GM23338 (cell line): Measurements from ENCODE around the gene QPCTL. TPM values are rescaled to one million over a fixed set of nuclear protein-coding genes. Genes with fewer than 3 reads are reported as not detected.
A peak's percentile ranks its signal among the peaks of the same experiment; 100 is the strongest.

ENCODE experiments used
- ATAC-seq: fragments of 200-7000 bp; cut with Tn5 transposase; 3 replicates; pipeline ENCODE4 v1.9.1; 2020
- DNase-seq: peaks from one replicate; pipeline ENCODE4 v3.0.0-alpha.2; 2015; ENCODE audit warnings: low spot score
- H2AFZ ChIP-seq: fragments of 200-600 bp; sonication (generic); 2 replicates; pipeline ENCODE4 v1.8.0; 2016; ENCODE audit warnings: antibody characterized with exemption, mild to moderate bottlenecking, moderate library complexity
- H3F3A ChIP-seq: fragments of 200-600 bp; sonication (generic); replicated peaks from 2 replicates; pipeline ENCODE4 v1.8.0; 2017; ENCODE audit warnings: antibody characterized with exemption, mixed run types, low read depth
- H3K27ac ChIP-seq: fragments of 200-600 bp; sonication (generic); 2 replicates; pipeline ENCODE4 v1.6.1; 2016; ENCODE audit warnings: low read depth
- H3K27me3 ChIP-seq: fragments of 200-600 bp; sonication (generic); 2 replicates; pipeline ENCODE4 v1.8.0; 2016; ENCODE audit warnings: mild to moderate bottlenecking, mixed run types, moderate library complexity; ENCODE audit not compliant: insufficient read depth
- H3K36me3 ChIP-seq: fragments of 200-600 bp; sonication (generic); 2 replicates; pipeline ENCODE4 v1.8.0; 2016; ENCODE audit warnings: mild to moderate bottlenecking; ENCODE audit not compliant: insufficient read depth
- H3K4me1 ChIP-seq: fragments of 200-600 bp; sonication (generic); 2 replicates; pipeline ENCODE4 v1.8.0; 2016; ENCODE audit warnings: mild to moderate bottlenecking, moderate library complexity; ENCODE audit not compliant: insufficient read depth
- H3K4me2 ChIP-seq: fragments of 200-600 bp; sonication (generic); 2 replicates; pipeline ENCODE4 v1.7.1; 2017; ENCODE audit warnings: mixed run types
- H3K4me3 ChIP-seq: fragments of 200-600 bp; sonication (generic); 2 replicates; pipeline ENCODE4 v1.6.1; 2016; ENCODE audit warnings: mixed run types
- H3K79me2 ChIP-seq: fragments of 200-600 bp; sonication (generic); replicated peaks from 2 replicates; pipeline ENCODE4 v1.8.0; 2017; ENCODE audit warnings: mild to moderate bottlenecking; ENCODE audit not compliant: insufficient read depth
- H3K9me2 ChIP-seq: fragments of 200-600 bp; sonication (generic); 2 replicates; pipeline ENCODE4 v1.8.0; 2017; ENCODE audit not compliant: insufficient read depth
- H4K20me1 ChIP-seq: fragments of 200-600 bp; sonication (generic); replicated peaks from 2 replicates; pipeline ENCODE4 v1.8.0; 2017; ENCODE audit warnings: mild to moderate bottlenecking; ENCODE audit not compliant: insufficient read depth
- H3K27ac Mint-ChIP-seq: 2 replicates; pipeline ENCODE4 v1.8.0; 2020; ENCODE audit warnings: inconsistent platforms, mild to moderate bottlenecking, moderate library complexity, mixed read lengths
- H3K27me3 Mint-ChIP-seq: 3 replicates; pipeline ENCODE4 v1.8.0; 2022; ENCODE audit warnings: low read depth, mild to moderate bottlenecking, moderate library complexity, mixed read lengths, inconsistent platforms; ENCODE audit not compliant: insufficient read depth, poor library complexity
- H3K36me3 Mint-ChIP-seq: 3 replicates; pipeline ENCODE4 v1.8.0; 2021; ENCODE audit warnings: low read depth, mild to moderate bottlenecking, inconsistent platforms, moderate library complexity, mixed read lengths
- H3K4me1 Mint-ChIP-seq: 3 replicates; pipeline ENCODE4 v1.8.0; 2020; ENCODE audit warnings: mild to moderate bottlenecking, inconsistent platforms, mixed read lengths
- H3K4me3 Mint-ChIP-seq: 3 replicates; pipeline ENCODE4 v1.8.0; 2021; ENCODE audit warnings: moderate library complexity, mild to moderate bottlenecking, inconsistent platforms, mixed read lengths
- H3K9me3 Mint-ChIP-seq: 3 replicates; pipeline ENCODE4 v1.8.0; 2020; ENCODE audit warnings: moderate library complexity, mild to moderate bottlenecking, inconsistent platforms, mixed read lengths
- EZH2 ChIP-seq: fragments of 200-600 bp; sonication (generic); IDR thresholded peaks from one replicate; pipeline ENCODE4 v1.8.0; 2017; ENCODE audit warnings: antibody characterized with exemption, mild to moderate bottlenecking, low read depth; ENCODE audit not compliant: unreplicated experiment
- EZH2phosphoT487 ChIP-seq: fragments of 200-600 bp; sonication (generic); IDR thresholded peaks from one replicate; pipeline ENCODE4 v1.8.1; 2018; ENCODE audit warnings: antibody characterized with exemption; ENCODE audit not compliant: unreplicated experiment
- JUNB ChIP-seq: IDR thresholded peaks from one replicate; pipeline ENCODE4 v1.6.1; 2016; ENCODE audit warnings: antibody characterized with exemption; ENCODE audit not compliant: unreplicated experiment
- NANOG ChIP-seq: IDR thresholded peaks from 2 replicates; pipeline ENCODE4 v1.6.1; 2016; ENCODE audit warnings: antibody characterized with exemption, borderline replicate concordance
- POLR2AphosphoS5 ChIP-seq: IDR thresholded peaks from 2 replicates; pipeline ENCODE4 v1.6.1; 2016; ENCODE audit warnings: antibody characterized with exemption, low read depth
- REST ChIP-seq: IDR thresholded peaks from one replicate; pipeline ENCODE4 v1.6.1; 2018; ENCODE audit warnings: antibody characterized with exemption; ENCODE audit not compliant: unreplicated experiment
- STAT1 ChIP-seq: IDR thresholded peaks from one replicate; pipeline ENCODE4 v1.6.1; 2016; ENCODE audit warnings: antibody characterized with exemption; ENCODE audit not compliant: unreplicated experiment
- polyA plus RNA-seq: library from polyadenylated mRNA; unstranded; fragments of >200 nt; fragmentation: Nextera tagmentation; extraction: Ambion mirVana; gene quantifications from 2 replicates; pipeline ENCODE4 v1.2.1, GENCODE V29; 2016
- total RNA-seq: library from RNA; depleted of rRNA; stranded (reverse); fragments of >200 nt; shearing (Covaris generic); gene quantifications from 2 replicates; pipeline ENCODE4 v1.2.3, GENCODE V29; 2014
- TF ChIP-seq, protein P1 (sequence below): IDR thresholded peaks from 2 replicates; pipeline ENCODE4 v1.6.1; 2016; ENCODE audit warnings: antibody characterized with exemption
- TF ChIP-seq, protein P2 (sequence below), 2 experiments: fragments of 200-600 bp in 1 of 2; sonication (generic) in 1 of 2; conservative IDR thresholded peaks; 2 replicates each; pipeline versions ENCODE4 v1.5.1 to v1.6.1; 2016 to 2017; ENCODE audit warnings: antibody characterized with exemption in 2 of 2, low read depth in 2 of 2, mild to moderate bottlenecking in 2 of 2, moderate library complexity in 1 of 2

QPCTL gene
- total and polyA plus RNA-seq, 2 experiments from 2014 or later, result 10.6 to 26.2 TPM

DNA sequence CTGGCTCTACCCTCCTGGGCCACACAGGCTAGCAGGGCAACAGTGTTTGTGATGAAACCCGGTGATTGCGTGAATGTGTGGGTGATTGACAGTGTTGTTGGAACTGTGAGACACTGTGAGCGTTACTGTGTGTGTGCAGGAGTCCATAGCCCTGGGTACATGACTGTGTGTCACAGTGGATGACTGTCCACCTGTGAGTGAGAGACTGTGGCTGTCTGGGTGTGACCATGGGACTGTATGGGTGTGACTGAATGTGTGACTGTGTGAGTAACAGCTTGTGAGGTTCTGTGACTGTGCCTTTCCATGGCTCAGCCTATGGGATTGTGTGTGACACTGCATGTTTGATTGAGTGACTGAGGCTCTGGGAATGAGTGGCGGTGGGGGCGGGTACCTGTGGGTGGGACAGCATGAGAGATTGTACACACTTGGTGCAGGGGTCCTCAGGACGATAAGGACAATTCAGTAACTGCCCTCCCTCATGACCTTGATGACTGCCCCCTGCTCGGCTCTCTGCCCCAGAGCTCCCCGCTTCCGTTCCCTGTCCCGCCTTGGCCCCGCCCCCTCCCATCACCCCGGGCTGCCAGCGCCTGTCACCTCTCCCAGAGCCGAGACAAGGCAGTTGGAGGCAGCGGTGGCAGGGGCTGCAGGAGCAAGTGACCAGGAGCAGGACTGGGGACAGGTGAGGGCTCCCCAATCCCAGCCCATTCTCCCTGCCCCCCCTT lies 24.7 kb upstream of the QPCTL start, which contains the start of gene GIPR (continued):
- TF ChIP-seq, protein P1, sequence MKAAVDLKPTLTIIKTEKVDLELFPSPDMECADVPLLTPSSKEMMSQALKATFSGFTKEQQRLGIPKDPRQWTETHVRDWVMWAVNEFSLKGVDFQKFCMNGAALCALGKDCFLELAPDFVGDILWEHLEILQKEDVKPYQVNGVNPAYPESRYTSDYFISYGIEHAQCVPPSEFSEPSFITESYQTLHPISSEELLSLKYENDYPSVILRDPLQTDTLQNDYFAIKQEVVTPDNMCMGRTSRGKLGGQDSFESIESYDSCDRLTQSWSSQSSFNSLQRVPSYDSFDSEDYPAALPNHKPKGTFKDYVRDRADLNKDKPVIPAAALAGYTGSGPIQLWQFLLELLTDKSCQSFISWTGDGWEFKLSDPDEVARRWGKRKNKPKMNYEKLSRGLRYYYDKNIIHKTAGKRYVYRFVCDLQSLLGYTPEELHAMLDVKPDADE, result no peak
- TF ChIP-seq STAT1 (no peak), POLR2AphosphoS5 (0 out of 2 replicates have a peak, but pooled peaks have one; percentile 19), NANOG (no peak)

DNA sequence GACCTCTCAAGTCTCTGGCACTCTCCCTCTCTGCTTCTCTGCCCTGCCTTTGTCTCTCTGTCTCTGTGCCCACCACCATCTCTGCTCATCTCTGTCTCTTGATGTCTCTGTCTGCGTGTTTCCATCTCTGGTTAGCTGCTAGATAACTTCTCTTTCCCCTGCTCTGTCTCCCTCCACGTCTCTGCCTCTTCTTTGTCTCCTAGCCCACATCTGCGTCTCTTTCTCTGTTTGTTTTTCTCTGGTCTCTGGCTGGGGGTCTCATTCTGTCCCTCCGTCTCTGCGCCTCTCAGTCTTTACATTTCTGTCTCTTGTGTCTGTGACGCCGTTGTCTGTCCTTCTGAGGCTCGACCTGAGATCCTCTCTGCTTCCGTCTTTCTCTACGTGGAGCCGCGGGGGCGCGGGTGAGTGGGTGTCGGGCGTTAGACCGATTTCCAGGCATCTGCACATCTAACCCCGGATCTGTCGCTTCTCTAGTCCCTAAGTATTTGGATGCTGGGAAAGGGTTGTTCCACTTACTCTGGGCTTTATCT lies 24.1 kb upstream of the QPCTL start:
- peak overlapping the region; percentile 78 for H3K4me3 ChIP-seq
- peak overlapping the region; percentile 91 for H2AFZ ChIP-seq
- H3K9me2 ChIP-seq, result no peaks in the 10 kb centered on the region
- H3K79me2 ChIP-seq, result no peaks in the 10 kb centered on the region
- peaks cover 39% of the 10 kb centered on the region for H3K27me3 Mint-ChIP-seq
- H3K36me3 ChIP-seq, result no peaks in the 10 kb centered on the region
- H3K27ac ChIP-seq, result no peak overlapping the region
- peaks cover 17% of the 10 kb centered on the region for H3K4me1 Mint-ChIP-seq
- H3K27ac Mint-ChIP-seq, result no peak overlapping the region
- no peaks in the 10 kb centered on the region; the same call in 2 of the 3 replicates for H3K9me3 Mint-ChIP-seq
- TF ChIP-seq STAT1 (no peak), JUNB (no peak), REST (no peak), EZH2 (no peak), EZH2phosphoT487 (no peak)
- TF ChIP-seq, protein P2, sequence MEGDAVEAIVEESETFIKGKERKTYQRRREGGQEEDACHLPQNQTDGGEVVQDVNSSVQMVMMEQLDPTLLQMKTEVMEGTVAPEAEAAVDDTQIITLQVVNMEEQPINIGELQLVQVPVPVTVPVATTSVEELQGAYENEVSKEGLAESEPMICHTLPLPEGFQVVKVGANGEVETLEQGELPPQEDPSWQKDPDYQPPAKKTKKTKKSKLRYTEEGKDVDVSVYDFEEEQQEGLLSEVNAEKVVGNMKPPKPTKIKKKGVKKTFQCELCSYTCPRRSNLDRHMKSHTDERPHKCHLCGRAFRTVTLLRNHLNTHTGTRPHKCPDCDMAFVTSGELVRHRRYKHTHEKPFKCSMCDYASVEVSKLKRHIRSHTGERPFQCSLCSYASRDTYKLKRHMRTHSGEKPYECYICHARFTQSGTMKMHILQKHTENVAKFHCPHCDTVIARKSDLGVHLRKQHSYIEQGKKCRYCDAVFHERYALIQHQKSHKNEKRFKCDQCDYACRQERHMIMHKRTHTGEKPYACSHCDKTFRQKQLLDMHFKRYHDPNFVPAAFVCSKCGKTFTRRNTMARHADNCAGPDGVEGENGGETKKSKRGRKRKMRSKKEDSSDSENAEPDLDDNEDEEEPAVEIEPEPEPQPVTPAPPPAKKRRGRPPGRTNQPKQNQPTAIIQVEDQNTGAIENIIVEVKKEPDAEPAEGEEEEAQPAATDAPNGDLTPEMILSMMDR (conservative IDR thresholded peaks at IDR 0.05; ENCODE audit: low read depth in 2 of 2), result no peak
- H4K20me1 ChIP-seq, result no peaks in the 10 kb centered on the region
- peaks cover 20% of the 10 kb centered on the region for H3F3A ChIP-seq
- no peaks in the 10 kb centered on the region; the same call in 2 of the 3 replicates for H3K36me3 Mint-ChIP-seq
- H3K4me1 ChIP-seq, result peaks cover 16% of the 10 kb centered on the region; the same call in 1 of the 2 replicates
- peak overlapping the region; percentile 71 for H3K4me3 Mint-ChIP-seq
- H3K4me2 ChIP-seq, result peak overlapping the region; percentile 90
- no peak for ATAC-seq
- H3K27me3 ChIP-seq, result peaks cover 43% of the 10 kb centered on the region
- DNase-seq, result no peak
